Upper lobe of right lung (tissue), 1 donor: ENCODE data around the gene CAPZB. TPM values are rescaled to one million over a fixed set of nuclear protein-coding genes. Genes with fewer than 3 reads are reported as not detected.
A peak's percentile ranks its signal among the peaks of the same experiment; 100 is the strongest.

Experiments
- ATAC-seq: fragments of 200-7000 bp; cut with Tn5 transposase; one replicate; pipeline ENCODE4 v1.9.1; 2020; ENCODE audit warnings: mild to moderate bottlenecking, moderate library complexity
- DNase-seq: peaks from one replicate; pipeline ENCODE4 v3.0.0-alpha.2; 2020
- H3K27ac ChIP-seq: fragments of 200-600 bp; one replicate; pipeline ENCODE4 v1.8.0; 2022
- H3K27me3 ChIP-seq: fragments of 200-600 bp; one replicate; pipeline ENCODE4 v1.8.0; 2022; ENCODE audit warnings: mild to moderate bottlenecking
- H3K36me3 ChIP-seq: fragments of 200-600 bp; one replicate; pipeline ENCODE4 v1.8.0; 2022
- H3K4me1 ChIP-seq: fragments of 200-600 bp; one replicate; pipeline ENCODE4 v1.8.0; 2022
- H3K4me3 ChIP-seq: fragments of 200-600 bp; one replicate; pipeline ENCODE4 v1.8.0; 2022; ENCODE audit warnings: mild to moderate bottlenecking
- H3K9me3 ChIP-seq: fragments of 200-600 bp; one replicate; pipeline ENCODE4 v1.8.0; 2022
- intact Hi-C: fragments of 100-400 bp; cut with DNase I; formaldehyde crosslinking; loops from one replicate; pipeline ENCODE4 v1.11.0; 2022
- total RNA-seq: library from RNA; stranded (reverse); fragmentation: NEBNext Ultra II Directional; extraction: Animal tissue kit (Norgen Biotek cat#: 25700); gene quantifications from one replicate; pipeline ENCODE4 v1.2.1, GENCODE V29; 2021
- TF ChIP-seq, protein P1 (sequence below): fragments of 200-600 bp; IDR thresholded peaks from one replicate; pipeline ENCODE4 v1.8.0; 2022; ENCODE audit warnings: antibody characterized with exemption
- donor health status: DM: no; HTN: yes; CAD: no; lungs with severe emphysema.

Gene CAPZB
- total RNA-seq, 1 donor from 2014 or later: 237 TPM

DNA sequence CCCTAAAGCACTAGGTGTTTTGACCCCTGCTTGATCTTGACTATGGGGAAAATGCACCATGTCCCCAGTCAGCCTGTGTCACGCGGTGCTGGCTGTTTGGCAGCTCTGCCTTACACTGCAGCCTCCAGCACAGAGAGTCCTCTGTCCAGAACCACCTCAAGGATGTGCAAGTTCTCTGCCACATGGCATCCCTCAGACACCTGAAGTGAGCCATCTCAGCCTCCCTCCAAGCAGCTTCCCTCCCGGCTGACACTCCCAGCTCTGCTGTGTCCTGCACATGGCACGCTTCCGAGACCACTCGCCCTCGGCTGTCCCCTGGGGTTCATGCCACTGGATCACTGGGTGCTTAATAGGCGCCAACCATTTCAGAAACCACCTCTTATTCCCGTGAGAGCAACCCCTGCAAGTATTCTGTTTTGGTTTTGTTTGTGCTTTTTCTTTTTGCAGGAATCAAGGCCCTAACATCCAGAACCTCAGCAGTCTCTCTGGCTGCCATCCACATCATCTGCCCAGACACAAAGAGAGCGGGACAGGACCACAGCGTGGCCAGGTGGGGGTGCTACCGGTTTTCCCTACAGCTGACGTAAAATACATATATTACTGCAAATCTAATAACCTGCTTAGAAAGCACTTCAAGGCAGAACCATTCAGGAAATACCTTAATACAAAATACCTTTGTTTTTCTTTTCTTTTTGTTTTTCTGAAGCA is 45.7 kb downstream of the CAPZB start:
- Histone ChIP-seq H3K27ac (peak overlapping the region; percentile 86), H3K36me3 (no peaks in the 10 kb centered on the region), H3K9me3 (no peaks in the 10 kb centered on the region), H3K27me3 (no peaks in the 10 kb centered on the region), H3K4me1 (peaks cover 83% of the 10 kb centered on the region), H3K4me3 (no peak overlapping the region)
- ATAC-seq (no peak), DNase-seq (no peak)
- TF ChIP-seq, protein P1, sequence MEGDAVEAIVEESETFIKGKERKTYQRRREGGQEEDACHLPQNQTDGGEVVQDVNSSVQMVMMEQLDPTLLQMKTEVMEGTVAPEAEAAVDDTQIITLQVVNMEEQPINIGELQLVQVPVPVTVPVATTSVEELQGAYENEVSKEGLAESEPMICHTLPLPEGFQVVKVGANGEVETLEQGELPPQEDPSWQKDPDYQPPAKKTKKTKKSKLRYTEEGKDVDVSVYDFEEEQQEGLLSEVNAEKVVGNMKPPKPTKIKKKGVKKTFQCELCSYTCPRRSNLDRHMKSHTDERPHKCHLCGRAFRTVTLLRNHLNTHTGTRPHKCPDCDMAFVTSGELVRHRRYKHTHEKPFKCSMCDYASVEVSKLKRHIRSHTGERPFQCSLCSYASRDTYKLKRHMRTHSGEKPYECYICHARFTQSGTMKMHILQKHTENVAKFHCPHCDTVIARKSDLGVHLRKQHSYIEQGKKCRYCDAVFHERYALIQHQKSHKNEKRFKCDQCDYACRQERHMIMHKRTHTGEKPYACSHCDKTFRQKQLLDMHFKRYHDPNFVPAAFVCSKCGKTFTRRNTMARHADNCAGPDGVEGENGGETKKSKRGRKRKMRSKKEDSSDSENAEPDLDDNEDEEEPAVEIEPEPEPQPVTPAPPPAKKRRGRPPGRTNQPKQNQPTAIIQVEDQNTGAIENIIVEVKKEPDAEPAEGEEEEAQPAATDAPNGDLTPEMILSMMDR: peak; percentile 25
- intact Hi-C loops: no loop called here

DNA sequence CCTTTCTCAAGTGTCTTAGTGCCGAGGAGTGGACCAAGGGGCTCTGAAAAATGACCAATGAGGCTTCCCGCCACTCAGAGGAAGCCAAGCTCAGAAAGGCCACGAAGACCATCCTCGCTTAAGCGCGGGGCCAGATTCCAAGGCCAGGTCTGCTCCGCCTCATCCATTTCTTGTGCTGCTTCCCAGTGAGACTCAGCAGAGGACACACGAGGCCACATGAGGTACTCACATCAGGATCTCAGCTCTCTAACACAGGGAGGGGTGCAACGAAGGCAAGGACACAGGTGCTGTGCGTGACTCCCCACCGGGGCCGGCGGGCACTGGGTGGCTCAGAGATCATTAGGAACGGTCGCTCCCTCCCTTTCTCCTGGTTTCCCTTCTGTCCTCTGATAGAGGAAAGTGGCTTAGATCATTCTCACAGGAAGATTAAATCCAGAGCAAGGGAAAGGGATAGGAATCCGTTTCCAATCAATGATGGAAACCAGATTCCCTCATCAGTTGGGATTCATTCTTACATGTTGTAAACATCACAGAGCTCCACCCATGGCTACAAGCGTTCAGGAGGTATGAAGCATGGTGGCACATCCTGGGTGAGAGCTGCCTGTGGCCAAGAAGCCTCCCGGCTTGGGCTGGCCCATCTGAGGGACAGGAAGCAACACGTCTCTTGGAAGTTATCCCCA is 46.7 kb downstream of the CAPZB start:
- H3K27me3 ChIP-seq: no peaks in the 10 kb centered on the region
- intact Hi-C loops: no loop called here
- TF ChIP-seq, protein P1: no peak
- H3K36me3 ChIP-seq: no peaks in the 10 kb centered on the region
- H3K4me1 ChIP-seq: peaks cover 90% of the 10 kb centered on the region
- no peaks in the 10 kb centered on the region for H3K9me3 ChIP-seq
- H3K27ac ChIP-seq: peak overlapping the region; percentile 86
- H3K4me3 ChIP-seq: no peak overlapping the region
- DNase-seq: no peak
- no peak for ATAC-seq

DNA sequence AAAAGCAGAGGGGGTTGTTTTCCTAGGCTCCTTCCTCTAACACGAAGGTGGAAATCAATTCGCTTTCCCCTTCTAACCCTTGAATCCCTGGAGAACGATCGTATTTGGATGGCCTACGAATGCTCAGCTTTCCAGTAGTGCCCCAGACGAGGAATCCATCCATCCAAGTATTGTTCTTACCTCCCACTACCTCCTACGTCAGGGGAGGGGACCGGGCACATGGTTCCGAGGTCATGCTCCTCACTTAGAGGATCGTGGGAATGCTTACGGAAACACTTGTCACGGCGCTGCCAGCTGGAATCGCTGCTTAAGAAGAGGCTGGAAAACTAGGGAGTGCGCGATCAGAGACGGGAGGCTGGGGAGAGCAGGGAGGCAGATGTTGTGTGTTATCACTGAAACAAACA is 47.4 kb downstream of the CAPZB start:
- H3K4me1 ChIP-seq: peaks cover 96% of the 10 kb centered on the region
- no peak overlapping the region for H3K4me3 ChIP-seq
- H3K27ac ChIP-seq: peak overlapping the region; percentile 86
- intact Hi-C loops: no loop called here
- TF ChIP-seq, protein P1: no peak
- DNase-seq (no peak), ATAC-seq (peak; percentile 32)
- H3K36me3 ChIP-seq: no peaks in the 10 kb centered on the region
- H3K27me3 ChIP-seq: no peaks in the 10 kb centered on the region
- no peaks in the 10 kb centered on the region for H3K9me3 ChIP-seq

DNA sequence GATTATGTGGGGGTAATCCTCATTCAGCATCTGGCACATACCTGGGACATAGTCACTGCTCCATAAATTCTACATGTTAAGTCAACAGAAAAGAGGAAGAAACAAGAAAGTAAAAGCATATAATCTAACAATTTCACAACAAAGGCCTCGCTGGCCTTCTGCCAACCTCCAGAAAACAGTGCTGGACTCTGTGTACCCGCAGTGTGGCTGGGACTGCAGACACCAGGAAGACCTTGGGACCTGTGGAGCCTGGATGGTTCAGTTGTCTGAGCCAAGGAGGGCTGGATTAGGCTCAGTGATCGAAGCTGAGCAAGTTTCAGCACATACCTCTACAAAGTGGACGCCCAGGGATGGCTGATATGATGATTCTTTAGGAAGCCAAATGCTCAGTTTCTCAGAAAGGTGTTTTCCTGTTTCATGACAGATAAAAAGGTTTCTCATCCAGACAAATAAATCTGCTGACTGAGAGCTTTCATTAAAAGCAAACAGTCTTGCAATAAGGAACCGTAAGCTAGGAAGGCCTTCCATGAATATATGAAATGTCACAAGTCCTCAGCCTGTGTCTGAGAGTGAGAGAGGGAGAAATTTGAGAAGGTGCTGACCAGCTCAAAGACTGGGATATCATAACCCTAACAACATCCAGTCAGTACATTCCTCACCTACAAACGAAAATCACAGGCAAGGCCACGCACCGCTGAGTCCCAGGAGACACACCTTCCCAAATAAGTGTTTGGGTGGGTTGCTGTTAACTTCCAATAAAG is 48.4 kb downstream of the CAPZB start:
- intact Hi-C loops: no loop called here
- Histone ChIP-seq H3K9me3 (no peaks in the 10 kb centered on the region), H3K4me3 (no peak overlapping the region), H3K27ac (peak overlapping the region; percentile 86), H3K27me3 (no peaks in the 10 kb centered on the region), H3K36me3 (no peaks in the 10 kb centered on the region), H3K4me1 (peaks cover 94% of the 10 kb centered on the region)
- TF ChIP-seq, protein P1: no peak
- DNase-seq (peak; percentile 72), ATAC-seq (peak; percentile 58)

DNA sequence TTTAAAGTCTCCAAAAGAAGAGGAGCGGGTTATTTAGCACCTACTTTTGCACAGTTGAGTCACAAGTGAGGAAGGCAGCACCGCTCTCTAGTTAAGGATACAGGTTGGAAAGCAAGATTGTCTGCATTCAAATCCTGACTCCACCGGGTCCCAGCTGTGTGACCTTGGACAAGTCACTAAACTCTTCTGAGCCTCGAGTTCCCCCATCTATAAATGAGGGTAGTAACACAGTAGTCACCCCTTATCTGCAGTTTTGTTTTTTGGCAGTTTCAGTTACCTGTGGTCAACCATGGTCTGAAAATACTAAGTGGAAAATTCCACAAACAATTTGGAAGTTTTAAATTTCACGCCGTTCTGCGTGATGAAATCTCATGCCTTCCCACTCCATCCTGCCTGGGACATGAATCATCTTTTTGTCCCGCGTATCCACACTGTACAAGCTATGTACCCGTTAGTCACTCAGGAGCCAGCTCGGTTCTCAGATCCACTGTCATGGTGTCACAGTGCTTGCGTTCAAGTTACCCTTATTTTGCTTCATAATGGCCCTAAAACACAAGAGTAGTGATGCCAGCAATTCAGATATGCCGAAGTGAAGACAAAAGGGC is 49.4 kb downstream of the CAPZB start:
- ATAC-seq: peak; percentile 55
- H3K27ac ChIP-seq: peak overlapping the region; percentile 86
- H3K4me1 ChIP-seq: peaks cover 86% of the 10 kb centered on the region
- H3K9me3 ChIP-seq: no peaks in the 10 kb centered on the region
- DNase-seq: no peak
- H3K27me3 ChIP-seq: no peaks in the 10 kb centered on the region
- TF ChIP-seq, protein P1: no peak
- intact Hi-C loops: no loop called here
- no peaks in the 10 kb centered on the region for H3K36me3 ChIP-seq
- H3K4me3 ChIP-seq: no peak overlapping the region
